Activated naive CD8-positive, alpha-beta T cell treated with anti-CD3 and anti-CD28 coated beads for 36 hours (primary cell): ENCODE results near the gene TTN. TPM values are rescaled to one million over a fixed set of nuclear protein-coding genes. Genes with fewer than 3 reads are reported as not detected.
"Not testable (repeated sequence)": the region's sequence is repeated elsewhere in the genome, so short reads cannot be mapped to it uniquely, and the experiment has no call there.

Experiments used
- DNase-seq: peaks from one replicate; pipeline ENCODE4 v3.0.0; 2021
- H3K27ac Mint-ChIP-seq: one replicate; pipeline ENCODE4 v1.8.0; 2022; ENCODE audit warnings: mild to moderate bottlenecking, moderate library complexity, mixed read lengths
- H3K27me3 Mint-ChIP-seq: one replicate; pipeline ENCODE4 v1.8.0; 2022; ENCODE audit warnings: mild to moderate bottlenecking, mixed read lengths
- H3K36me3 Mint-ChIP-seq: one replicate; pipeline ENCODE4 v1.8.0; 2021; ENCODE audit warnings: mild to moderate bottlenecking, mixed read lengths
- H3K4me1 Mint-ChIP-seq: one replicate; pipeline ENCODE4 v1.8.0; 2021; ENCODE audit warnings: mixed read lengths
- H3K4me3 Mint-ChIP-seq: one replicate; pipeline ENCODE4 v1.8.0; 2022; ENCODE audit warnings: mild to moderate bottlenecking, moderate library complexity, mixed read lengths
- H3K9me3 Mint-ChIP-seq: one replicate; pipeline ENCODE4 v1.8.0; 2022; ENCODE audit warnings: mixed read lengths
- total RNA-seq, 2 experiments: library from RNA; stranded (reverse); gene quantifications; one replicate each; pipeline ENCODE4 v1.2.3, GENCODE V29; 2021

Gene TTN
- total RNA-seq, 2 experiments from 2014 or later = 1.8 to 2.2 TPM

GRCh38 chr2:178683877-178684276 is 123.3 kb downstream of the TTN start:
- no peak overlapping the region for H3K27ac Mint-ChIP-seq
- H3K9me3 Mint-ChIP-seq = no peaks in the 10 kb centered on the region
- no peaks in the 10 kb centered on the region for H3K27me3 Mint-ChIP-seq
- no peaks in the 10 kb centered on the region for H3K4me1 Mint-ChIP-seq
- H3K36me3 Mint-ChIP-seq = peaks cover 8% of the 10 kb centered on the region
- H3K4me3 Mint-ChIP-seq = no peak overlapping the region
- DNase-seq = no peak

GRCh38 chr2:178681081-178681480 is 126.1 kb downstream of the TTN start:
- no peaks in the 10 kb centered on the region for H3K9me3 Mint-ChIP-seq
- H3K27me3 Mint-ChIP-seq = no peaks in the 10 kb centered on the region
- H3K27ac Mint-ChIP-seq = no peak overlapping the region
- DNase-seq = no peak
- H3K4me1 Mint-ChIP-seq = no peaks in the 10 kb centered on the region
- peaks cover 16% of the 10 kb centered on the region for H3K36me3 Mint-ChIP-seq
- H3K4me3 Mint-ChIP-seq = no peak overlapping the region

GRCh38 chr2:178679891-178680290 is 127.3 kb downstream of the TTN start:
- no peak overlapping the region for H3K27ac Mint-ChIP-seq
- no peaks in the 10 kb centered on the region for H3K27me3 Mint-ChIP-seq

GRCh38 chr2:178677599-178677998 is 129.6 kb downstream of the TTN start:
- Mint-ChIP-seq H3K27ac (no peak overlapping the region), H3K9me3 (no peaks in the 10 kb centered on the region), H3K4me1 (no peaks in the 10 kb centered on the region), H3K4me3 (no peak overlapping the region), H3K36me3 (peaks cover 13% of the 10 kb centered on the region), H3K27me3 (no peaks in the 10 kb centered on the region)
- no peak for DNase-seq

More at GRCh38 chr2:178679891-178680290, 127.3 kb downstream of the TTN start:
- DNase-seq = no peak
- Mint-ChIP-seq H3K9me3 (no peaks in the 10 kb centered on the region), H3K4me1 (no peaks in the 10 kb centered on the region), H3K36me3 (peaks cover 16% of the 10 kb centered on the region), H3K4me3 (no peak overlapping the region)

- Mint-ChIP-seq H3K4me1 (no peaks in the 10 kb centered on the region), H3K36me3 (peaks cover 15% of the 10 kb centered on the region), H3K27me3 (no peaks in the 10 kb centered on the region), H3K9me3 (no peaks in the 10 kb centered on the region), H3K4me3 (no peak overlapping the region), H3K27ac (no peak overlapping the region)
- no peak for DNase-seq
Observed at GRCh38 chr2:178676046-178676445, 131.2 kb downstream of the TTN start.

GRCh38 chr2:178674122-178674521 is 133.1 kb downstream of the TTN start:
- H3K4me3 Mint-ChIP-seq = no peak overlapping the region
- no peaks in the 10 kb centered on the region for H3K9me3 Mint-ChIP-seq
- H3K36me3 Mint-ChIP-seq = peaks cover 12% of the 10 kb centered on the region
- no peaks in the 10 kb centered on the region for H3K4me1 Mint-ChIP-seq
- no peaks in the 10 kb centered on the region for H3K27me3 Mint-ChIP-seq
- DNase-seq = no peak
- no peak overlapping the region for H3K27ac Mint-ChIP-seq

GRCh38 chr2:178666458-178666857 is 140.8 kb downstream of the TTN start:
- H3K27ac Mint-ChIP-seq = no peak overlapping the region
- H3K27me3 Mint-ChIP-seq = no peaks in the 10 kb centered on the region
- no peak overlapping the region for H3K4me3 Mint-ChIP-seq
- no peak for DNase-seq
- no peaks in the 10 kb centered on the region for H3K9me3 Mint-ChIP-seq
- no peaks in the 10 kb centered on the region for H3K36me3 Mint-ChIP-seq
- no peaks in the 10 kb centered on the region for H3K4me1 Mint-ChIP-seq

- not testable (repeated sequence) for H3K36me3 Mint-ChIP-seq, H3K27ac Mint-ChIP-seq, H3K9me3 Mint-ChIP-seq, DNase-seq, H3K27me3 Mint-ChIP-seq, H3K4me3 Mint-ChIP-seq, H3K4me1 Mint-ChIP-seq
Observed at GRCh38 chr2:178658480-178658879, 148.7 kb downstream of the TTN start.

GRCh38 chr2:178650554-178650953 is 156.7 kb downstream of the TTN start:
- Mint-ChIP-seq H3K27ac (no peak overlapping the region), H3K4me1 (no peaks in the 10 kb centered on the region), H3K9me3 (no peaks in the 10 kb centered on the region), H3K36me3 (peaks cover 2% of the 10 kb centered on the region), H3K27me3 (no peaks in the 10 kb centered on the region), H3K4me3 (no peak overlapping the region)
- DNase-seq = no peak

- H3K9me3 Mint-ChIP-seq = no peaks in the 10 kb centered on the region
- DNase-seq = no peak
- no peak overlapping the region for H3K27ac Mint-ChIP-seq
- H3K27me3 Mint-ChIP-seq = no peaks in the 10 kb centered on the region
- peaks cover 2% of the 10 kb centered on the region for H3K36me3 Mint-ChIP-seq
- H3K4me3 Mint-ChIP-seq = no peak overlapping the region
- H3K4me1 Mint-ChIP-seq = no peaks in the 10 kb centered on the region
Observed at GRCh38 chr2:178644919-178645318, 162.3 kb downstream of the TTN start.

GRCh38 chr2:178641498-178641897 is 165.7 kb downstream of the TTN start:
- no peak overlapping the region for H3K27ac Mint-ChIP-seq
- H3K4me1 Mint-ChIP-seq = no peaks in the 10 kb centered on the region

GRCh38 chr2:178635897-178636296 is 171.3 kb downstream of the TTN start:
- no peak overlapping the region for H3K27ac Mint-ChIP-seq
- no peak overlapping the region for H3K4me3 Mint-ChIP-seq
- H3K27me3 Mint-ChIP-seq = no peaks in the 10 kb centered on the region
- H3K4me1 Mint-ChIP-seq = no peaks in the 10 kb centered on the region
- H3K9me3 Mint-ChIP-seq = no peaks in the 10 kb centered on the region
- no peaks in the 10 kb centered on the region for H3K36me3 Mint-ChIP-seq
- DNase-seq = no peak

More at GRCh38 chr2:178641498-178641897, 165.7 kb downstream of the TTN start:
- no peaks in the 10 kb centered on the region for H3K36me3 Mint-ChIP-seq
- H3K4me3 Mint-ChIP-seq = no peak overlapping the region
- H3K27me3 Mint-ChIP-seq = no peaks in the 10 kb centered on the region
- no peaks in the 10 kb centered on the region for H3K9me3 Mint-ChIP-seq
- DNase-seq = no peak

- H3K9me3 Mint-ChIP-seq = no peaks in the 10 kb centered on the region
- H3K4me1 Mint-ChIP-seq = no peaks in the 10 kb centered on the region
- no peak overlapping the region for H3K4me3 Mint-ChIP-seq
- no peaks in the 10 kb centered on the region for H3K36me3 Mint-ChIP-seq
- no peaks in the 10 kb centered on the region for H3K27me3 Mint-ChIP-seq
- no peak for DNase-seq
- H3K27ac Mint-ChIP-seq = no peak overlapping the region
Observed at GRCh38 chr2:178632729-178633128, 174.5 kb downstream of the TTN start.

GRCh38 chr2:178630581-178630980 is 176.6 kb downstream of the TTN start:
- no peak for DNase-seq
- Mint-ChIP-seq H3K4me3 (no peak overlapping the region), H3K4me1 (no peaks in the 10 kb centered on the region), H3K27ac (no peak overlapping the region), H3K27me3 (no peaks in the 10 kb centered on the region), H3K36me3 (no peaks in the 10 kb centered on the region), H3K9me3 (no peaks in the 10 kb centered on the region)

- Mint-ChIP-seq H3K9me3 (no peaks in the 10 kb centered on the region), H3K4me3 (no peak overlapping the region), H3K27ac (no peak overlapping the region), H3K36me3 (no peaks in the 10 kb centered on the region), H3K4me1 (no peaks in the 10 kb centered on the region), H3K27me3 (no peaks in the 10 kb centered on the region)
- DNase-seq = no peak
Observed at GRCh38 chr2:178629463-178629862, 177.8 kb downstream of the TTN start.

- no peaks in the 10 kb centered on the region for H3K36me3 Mint-ChIP-seq
- H3K27ac Mint-ChIP-seq = no peak overlapping the region
- no peaks in the 10 kb centered on the region for H3K27me3 Mint-ChIP-seq
- no peaks in the 10 kb centered on the region for H3K9me3 Mint-ChIP-seq
- H3K4me3 Mint-ChIP-seq = no peak overlapping the region
- H3K4me1 Mint-ChIP-seq = no peaks in the 10 kb centered on the region
- no peak for DNase-seq
Observed at GRCh38 chr2:178628605-178629004, 178.6 kb downstream of the TTN start.

GRCh38 chr2:178627401-178627800 is 179.8 kb downstream of the TTN start:
- no peaks in the 10 kb centered on the region for H3K36me3 Mint-ChIP-seq
- H3K27me3 Mint-ChIP-seq = no peaks in the 10 kb centered on the region
- no peak for DNase-seq
- H3K4me3 Mint-ChIP-seq = no peak overlapping the region
- no peaks in the 10 kb centered on the region for H3K4me1 Mint-ChIP-seq
- no peaks in the 10 kb centered on the region for H3K9me3 Mint-ChIP-seq
- H3K27ac Mint-ChIP-seq = no peak overlapping the region
